Medulla oblongata (tissue), 1 donor: Measurements from ENCODE around the gene RAD1.

Experiments
- DNase-seq: peaks from one replicate; pipeline ENCODE4 v3.0.0-alpha.2; 2015; ENCODE audit errors: extremely low spot score

The RAD1 gene

DNA sequence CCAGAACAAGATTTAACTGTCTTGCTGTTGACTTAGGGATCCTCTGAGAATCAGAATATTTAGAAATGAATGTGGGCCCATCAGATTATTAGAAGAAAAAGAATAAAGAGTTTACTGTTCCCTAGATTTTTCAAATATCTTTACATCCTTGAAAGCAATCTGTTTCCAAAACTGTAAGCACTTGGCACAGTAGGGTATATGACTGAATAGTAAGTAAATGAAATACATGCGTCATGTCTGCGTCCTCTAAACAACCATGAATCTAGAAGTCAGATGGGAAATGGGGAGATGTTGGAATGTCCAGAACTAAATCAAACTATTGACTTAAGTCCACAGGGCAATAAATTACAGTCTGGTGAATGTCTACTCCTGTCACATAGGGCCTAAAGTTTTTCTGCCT lies 50.2 kb downstream of the RAD1 start:
- no peak for DNase-seq

DNA sequence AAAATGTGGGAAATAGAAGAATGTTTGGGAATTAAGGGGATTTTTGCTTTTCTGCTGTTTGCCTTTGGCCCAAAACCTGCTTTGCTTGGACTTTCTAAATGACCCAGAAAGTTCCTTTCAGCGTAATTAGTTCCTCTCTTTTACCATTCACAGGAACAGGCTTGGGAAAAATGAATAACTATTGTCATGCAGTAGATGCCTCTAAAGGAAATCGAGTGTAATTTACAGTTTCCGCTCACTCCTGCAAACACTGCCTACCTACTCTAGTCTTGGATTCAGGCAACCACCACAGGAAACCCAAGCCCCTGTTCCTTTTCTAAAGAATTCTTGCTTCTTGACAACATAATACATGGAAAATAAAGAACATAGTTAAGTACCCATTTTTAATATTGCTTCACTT lies 51.4 kb downstream of the RAD1 start:
- no peak for DNase-seq

DNA sequence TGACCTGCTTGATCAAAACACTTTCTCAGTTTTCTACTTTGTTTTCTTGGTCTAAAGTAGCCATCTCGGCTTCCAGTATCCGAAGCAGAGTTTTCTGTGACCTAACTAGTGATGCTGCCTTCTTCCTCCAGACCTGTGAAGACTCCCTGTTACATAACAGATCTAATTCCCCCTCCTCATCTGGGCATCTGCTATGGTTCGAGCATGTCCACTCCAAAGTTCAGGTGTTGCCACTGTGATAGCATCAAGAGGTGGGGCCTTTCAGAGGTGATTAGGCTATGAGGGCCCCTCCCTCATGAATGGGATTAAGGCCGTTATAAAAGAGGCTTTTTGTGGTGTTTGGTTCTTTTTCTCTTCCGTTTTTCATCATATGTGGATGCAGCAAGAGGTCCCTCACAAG lies 56.1 kb downstream of the RAD1 start:
- DNase-seq: no peak

DNA sequence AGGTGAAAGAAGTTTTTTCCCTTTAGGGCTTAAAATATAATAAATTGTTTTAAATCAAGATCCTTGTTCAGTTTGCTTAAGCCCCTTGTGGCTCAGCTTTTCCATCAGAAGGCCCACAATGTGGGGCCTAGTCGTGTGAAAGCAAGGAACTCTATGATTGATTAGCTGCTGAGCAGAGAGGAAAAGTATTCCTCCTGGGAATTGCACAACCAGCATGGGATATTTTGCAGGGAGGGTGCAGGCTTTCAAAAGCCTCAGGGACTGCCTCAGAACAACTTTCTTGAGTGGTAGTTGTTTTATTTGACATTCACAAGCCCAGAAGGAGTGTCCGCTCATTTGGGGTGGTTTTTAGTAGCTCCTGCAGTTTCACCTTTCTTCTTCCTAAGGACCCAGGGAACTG lies 56.5 kb downstream of the RAD1 start:
- DNase-seq: no peak

- no peak for DNase-seq
Measured at GRCh38 chr5:34857894-34858293, 57.4 kb downstream of the RAD1 start.

GRCh38 chr5:34857161-34857560 lies 58.1 kb downstream of the RAD1 start:
- DNase-seq: no peak
